ENCODE data around the gene ITSN1.

ITSN1 gene

DNA sequence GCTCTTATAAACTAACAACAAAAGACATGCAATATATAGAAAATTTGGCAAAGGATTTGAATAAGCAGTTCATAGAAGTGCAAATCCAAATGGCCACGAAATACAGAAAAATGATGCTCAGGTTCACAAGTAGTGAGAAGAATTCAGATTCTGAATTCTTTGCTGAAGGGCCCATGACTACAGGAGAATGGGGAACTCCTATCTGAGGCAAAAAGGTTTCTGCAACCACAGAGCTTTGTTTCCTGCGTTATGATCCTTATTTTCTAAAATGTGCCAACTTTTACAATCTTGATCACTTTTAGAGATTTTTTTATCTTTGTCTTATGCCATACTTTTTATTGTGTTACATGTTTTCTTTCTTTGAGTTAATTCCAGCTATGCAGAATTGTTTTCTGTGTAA lies 91.3 kb downstream of the ITSN1 start:
- no peak for DNase-seq

DNA sequence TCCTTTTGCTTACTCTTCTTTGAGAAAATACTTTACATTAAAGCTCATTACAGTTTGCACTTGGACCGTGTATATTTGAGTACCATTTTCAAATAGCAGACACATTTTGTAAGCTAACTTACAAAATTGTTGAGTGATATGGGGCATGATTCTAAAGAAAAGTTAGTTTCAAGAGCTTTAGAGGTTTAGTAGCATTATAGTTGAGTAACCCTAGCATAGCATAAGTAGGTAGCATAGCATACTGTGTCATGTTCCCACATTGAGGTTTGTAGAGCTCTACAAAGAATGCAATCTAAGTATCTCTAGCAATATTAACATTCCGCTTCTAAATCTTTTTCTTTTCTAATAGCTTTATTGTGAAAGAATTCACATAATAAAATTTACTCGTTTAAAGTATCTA lies 92.0 kb downstream of the ITSN1 start:
- DNase-seq: no peak

DNA sequence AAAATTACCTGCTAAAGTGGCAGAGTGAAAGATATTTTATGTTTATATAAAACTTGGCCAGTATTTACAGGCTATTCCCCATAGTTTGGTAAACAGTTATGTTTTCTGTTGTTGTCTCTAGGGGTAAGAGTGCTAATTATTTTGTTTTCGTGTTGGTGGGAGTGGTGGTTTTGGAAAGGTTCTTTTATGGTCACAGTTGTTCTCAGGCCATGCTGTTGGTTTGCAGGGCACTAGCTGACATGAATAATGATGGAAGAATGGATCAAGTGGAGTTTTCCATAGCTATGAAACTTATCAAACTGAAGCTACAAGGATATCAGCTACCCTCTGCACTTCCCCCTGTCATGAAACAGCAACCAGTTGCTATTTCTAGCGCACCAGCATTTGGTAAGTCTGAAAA lies 92.5 kb downstream of the ITSN1 start:
- no peak for DNase-seq

DNA sequence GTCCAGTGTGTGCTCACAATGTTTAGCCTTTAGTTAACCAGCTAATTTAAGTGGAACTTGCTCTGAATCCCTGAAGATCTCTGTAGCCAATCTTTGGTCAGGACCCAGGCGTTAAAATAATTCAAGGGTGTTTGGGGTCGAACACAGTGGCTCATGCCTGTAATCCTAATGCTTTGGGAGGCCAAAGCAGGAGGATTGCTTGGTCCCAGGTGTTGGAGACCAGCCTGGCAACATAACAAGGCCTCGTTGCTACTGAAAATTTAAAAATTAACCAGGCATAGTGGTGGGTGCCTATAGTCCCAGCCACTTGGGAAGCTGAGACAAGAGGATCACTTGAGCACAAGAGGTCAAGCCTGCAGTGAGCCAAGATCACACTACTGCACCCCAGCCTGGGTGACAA lies 94.3 kb downstream of the ITSN1 start:
- no peak for DNase-seq

DNA sequence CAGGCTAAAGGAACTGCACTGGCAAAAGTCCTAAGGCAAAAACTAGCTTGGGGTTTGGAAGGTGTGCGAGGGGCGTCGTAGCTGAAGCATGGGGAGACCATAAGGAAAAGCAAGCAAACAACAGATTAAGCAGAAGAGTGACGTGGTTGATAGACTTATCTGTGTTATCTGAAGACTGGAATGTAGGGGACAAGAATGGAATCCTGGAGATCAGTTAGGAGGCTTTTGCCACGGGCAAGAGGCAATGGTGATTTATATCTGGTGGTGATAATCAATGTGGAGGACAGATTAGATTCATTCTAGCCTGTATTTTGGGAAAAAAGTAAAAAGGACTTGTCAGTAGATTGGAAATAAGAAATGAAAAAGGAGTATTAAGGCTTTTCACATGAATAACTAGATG lies 97.4 kb downstream of the ITSN1 start:
- DNase-seq: no peak

DNA sequence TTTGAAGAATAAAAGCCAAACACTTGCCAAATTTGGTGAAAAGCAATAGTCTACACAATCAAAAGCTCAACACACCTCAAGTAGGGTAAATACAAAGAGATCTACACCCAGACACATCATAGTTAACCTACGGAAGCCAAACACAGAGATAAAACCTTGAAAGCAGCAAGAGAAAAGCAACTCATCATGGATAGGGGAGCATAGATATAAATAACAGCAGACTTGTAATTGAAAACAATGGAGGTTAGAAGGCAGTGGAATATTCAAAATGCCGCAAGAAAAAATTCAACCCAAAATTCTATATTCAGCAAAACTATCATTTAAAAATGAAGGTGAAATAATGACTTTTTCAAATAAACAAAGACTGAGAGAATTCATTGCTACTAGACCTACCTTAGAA lies 105.1 kb downstream of the ITSN1 start:
- no peak for DNase-seq

DNA sequence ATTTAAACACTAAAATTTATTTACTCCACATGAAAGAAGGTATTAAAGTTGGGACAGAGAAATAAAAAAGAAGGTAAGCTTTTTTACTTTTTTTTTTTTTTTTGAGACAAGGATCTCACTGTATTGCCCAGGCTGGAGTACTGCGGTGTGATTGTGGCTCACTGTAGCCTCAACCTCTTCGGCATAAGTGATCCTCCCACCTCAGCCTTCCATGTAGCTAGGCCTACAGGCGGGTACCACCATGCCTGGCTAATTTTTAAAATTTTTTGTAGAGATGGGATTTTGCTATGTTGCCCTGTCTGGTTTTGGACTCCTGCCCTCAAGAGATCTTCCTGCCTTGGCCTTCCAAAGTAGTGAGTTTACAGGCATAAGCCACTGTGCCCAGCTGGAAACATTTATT lies 106.6 kb downstream of the ITSN1 start:
- DNase-seq: no peak

DNA sequence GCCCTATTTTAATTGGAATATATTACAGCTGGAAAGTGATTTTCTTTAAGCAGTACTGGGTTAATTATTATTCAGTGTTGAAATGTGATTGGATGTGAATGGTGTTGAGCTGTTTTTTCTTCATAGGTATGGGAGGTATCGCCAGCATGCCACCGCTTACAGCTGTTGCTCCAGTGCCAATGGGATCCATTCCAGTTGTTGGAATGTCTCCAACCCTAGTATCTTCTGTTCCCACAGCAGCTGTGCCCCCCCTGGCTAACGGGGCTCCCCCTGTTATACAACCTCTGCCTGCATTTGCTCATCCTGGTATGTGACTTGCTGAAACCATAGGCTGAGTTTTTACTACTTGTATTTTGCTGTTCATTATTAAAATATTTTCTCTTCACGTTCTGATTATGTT lies 107.7 kb downstream of the ITSN1 start:
- DNase-seq: no peak

DNA sequence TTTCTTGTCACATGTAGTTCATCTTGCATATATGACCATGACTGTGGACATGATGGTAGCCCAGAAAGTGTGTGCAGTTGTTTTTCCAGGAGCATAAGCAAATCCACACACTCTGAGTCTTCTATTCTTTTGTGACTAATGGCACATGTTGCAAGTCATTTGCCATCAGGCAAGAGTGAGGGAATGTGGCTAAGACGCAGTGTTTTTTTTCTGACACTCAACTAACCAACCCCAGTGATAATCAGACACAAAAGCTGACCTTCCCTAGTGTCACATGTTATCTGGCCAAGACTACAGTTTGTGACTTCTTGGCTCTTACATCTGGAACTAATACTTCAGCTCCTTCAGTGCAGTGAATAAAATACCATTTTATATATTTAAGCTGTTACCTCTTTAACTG lies 108.8 kb downstream of the ITSN1 start:
- DNase-seq: no peak

DNA sequence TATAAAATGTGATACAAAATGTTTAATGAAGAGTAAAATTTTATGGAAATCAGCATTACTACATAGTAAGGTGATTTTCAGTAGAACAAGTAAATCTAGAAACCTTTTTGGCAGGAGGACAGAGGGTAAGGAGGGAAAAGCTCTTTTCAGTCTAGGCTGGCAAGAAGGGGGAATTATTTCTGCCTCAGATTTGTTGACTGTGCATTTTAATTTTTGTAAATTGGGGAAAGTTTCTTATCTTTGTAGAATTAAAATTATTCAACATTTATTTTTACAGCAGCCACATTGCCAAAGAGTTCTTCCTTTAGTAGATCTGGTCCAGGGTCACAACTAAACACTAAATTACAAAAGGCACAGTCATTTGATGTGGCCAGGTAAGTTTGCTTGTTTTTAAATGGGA lies 109.2 kb downstream of the ITSN1 start:
- no peak for DNase-seq

DNA sequence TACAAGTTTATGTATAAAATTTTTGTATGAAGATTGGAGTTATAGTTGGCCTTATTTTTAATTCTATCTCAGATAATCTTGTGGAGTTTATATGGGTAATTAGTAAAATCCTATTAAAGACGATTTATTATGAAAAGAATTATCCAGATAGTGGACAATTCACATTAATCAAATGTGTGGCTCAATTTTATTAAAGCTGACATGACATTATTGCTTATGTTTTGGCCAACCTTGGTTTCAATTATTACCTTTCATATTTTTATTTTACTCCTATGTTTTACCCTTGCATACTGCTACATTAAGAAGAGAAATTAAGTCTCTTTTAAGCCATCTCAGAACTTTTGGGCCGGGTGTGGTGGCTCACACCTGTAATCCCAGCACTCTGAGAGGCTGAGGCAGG lies 110.0 kb downstream of the ITSN1 start:
- DNase-seq: no peak

DNA sequence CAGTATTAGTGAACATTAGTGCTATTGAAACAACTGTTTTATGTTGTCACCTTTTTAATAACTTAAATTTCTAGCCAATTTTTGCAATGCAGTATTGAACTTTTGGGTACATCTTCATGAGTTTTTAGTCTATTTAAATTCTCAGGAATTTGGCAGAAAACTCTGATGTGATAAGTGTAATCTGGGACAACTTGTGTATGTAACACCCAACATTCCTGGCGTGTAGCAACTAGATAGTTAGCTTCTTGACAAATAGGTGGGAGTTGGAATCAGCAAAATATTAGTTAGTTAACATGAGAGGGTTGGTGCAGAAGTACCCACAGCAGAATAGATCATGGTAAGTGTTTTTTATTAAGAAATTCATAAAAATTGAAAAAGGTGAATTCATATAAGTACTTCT lies 111.6 kb downstream of the ITSN1 start:
- DNase-seq: no peak

DNA sequence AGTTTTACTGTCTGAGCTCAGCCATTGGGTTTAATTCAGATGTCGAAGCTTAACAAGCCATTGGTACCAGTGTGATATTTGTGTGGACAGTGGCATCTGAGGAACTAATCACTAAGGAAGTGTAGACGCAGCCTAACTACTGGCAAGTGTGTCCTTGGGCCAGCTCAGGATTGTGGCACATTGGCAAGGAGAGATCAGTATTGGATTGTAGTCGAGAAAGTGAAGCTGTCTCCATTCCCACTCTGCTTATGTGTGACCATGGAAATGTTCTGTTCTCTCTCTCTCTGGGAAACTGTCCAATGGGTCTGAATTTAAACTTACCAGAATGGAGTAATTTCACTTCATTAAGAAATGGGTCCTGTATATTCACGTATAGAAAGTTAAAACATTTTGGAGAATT lies 112.2 kb downstream of the ITSN1 start:
- no peak for DNase-seq

DNA sequence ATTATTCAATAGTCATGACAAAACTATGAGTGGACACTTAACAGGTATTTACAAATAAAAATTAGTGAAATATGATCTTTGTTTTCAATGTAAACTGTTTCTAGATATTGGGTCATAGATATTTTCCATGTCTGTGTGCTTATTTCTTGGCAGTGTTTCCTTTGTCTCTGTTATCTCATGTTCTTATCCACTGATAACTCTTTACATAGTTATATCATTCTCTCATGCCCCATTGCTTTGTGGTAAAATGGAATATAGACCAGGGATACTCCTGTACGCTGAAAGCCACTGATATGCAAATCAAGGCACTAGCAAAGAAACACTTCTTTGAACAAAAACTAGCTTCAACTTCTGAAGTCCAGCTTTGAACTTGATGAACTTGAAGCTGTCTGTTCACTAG lies 113.1 kb downstream of the ITSN1 start:
- DNase-seq: no peak

DNA sequence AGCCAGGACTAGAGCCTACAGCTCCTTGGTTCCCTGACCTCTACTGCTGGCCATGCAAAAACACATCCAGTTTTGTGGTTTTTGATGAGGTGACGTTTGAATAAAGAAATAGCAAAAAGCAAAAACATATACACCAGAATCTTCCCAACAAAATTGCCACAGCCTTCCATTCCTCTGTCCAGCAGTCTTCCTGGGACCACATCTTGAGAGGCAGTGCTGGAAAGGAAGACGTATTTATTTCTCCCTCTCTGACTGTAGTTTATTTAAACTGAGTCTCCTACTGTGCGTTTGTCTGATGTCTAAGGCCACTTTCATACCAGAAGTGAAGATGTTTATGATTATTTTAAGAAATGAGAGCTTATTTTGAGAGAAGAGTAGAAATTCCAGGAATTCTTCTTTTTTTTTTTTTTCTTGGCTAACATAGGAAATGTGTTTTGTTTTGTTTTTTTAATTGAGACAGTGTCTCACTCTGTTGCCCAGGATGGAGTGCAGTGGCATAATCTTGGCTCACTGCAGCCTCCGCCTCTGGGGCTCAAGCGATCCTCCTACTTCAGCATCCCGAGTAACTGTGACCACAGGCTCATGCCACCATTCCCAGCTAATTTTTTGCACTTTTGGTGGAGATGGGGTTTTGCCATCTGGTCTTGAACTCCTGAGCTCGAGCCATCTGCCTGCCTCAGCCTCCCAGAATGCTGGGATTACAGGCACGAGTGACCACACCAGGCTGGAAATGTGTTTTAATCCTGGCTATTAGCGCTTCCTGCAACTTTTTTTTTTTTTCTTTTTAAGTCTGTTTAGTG lies 118.5 kb downstream of the ITSN1 start:
- no peak for DNase-seq

DNA sequence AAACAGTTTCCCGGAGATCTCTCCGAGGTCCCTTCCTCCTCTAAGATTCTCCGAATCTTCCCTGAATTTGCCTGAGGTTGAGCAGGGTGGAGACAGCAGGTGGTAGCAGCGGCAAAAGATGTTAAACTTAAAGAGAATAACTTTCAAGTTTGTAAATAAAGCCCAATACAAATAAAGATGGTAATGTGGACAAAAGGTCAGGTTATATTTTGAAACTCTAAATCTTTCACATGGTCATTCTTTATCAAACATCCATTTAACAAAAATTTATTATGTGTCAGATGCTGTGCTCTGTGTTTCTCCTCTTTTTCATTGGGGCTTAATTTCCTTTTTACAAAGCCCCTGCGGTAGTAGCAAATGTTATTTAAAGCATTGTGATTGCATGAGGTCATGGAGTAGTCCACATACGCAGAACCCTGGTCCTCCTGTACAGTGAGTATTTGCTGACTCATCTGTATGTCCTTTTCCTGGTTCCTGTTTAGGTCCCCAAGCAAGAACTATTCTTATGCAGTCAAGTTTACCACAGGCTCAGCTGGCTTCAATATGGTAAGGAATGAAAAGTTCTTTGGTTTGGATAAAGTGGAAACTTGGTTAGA lies 119.2 kb downstream of the ITSN1 start:
- no peak for DNase-seq

DNA sequence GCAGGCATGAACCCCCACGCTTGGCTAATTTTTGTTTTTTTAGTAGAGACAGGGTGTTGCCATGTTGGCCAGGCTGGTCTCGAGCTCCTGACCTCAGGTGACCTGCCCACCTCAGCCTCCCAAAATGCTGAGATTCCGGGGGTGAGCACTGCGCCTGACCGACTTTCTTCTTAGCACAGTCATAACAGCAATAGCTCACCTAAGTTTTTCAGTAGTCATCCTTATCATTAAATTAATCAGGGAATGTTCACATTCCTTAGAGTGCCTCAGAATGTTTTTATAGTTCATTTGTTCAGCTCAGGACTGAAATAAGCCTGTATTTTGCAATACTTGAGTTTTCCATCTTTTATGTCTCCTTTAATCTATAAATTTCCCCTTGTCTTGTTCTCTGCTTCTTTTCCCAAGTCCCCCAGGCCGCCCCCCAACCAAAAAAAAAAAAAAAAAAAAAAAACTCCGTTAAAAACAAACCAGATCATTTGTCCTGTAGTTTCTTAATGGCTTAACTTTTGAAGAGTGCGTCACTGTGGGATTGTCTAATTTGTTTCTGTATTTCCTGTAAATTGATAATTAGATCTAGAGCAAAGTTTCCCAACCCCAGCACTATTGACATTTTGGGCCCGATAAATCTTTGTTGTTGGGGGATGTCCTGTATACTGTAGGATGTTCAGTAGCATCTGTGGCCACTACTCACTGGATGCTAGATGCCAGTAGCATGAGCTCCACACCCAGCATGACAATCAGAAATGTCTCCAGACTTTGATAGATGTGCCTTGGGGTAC lies 120.7 kb downstream of the ITSN1 start:
- no peak for DNase-seq

DNA sequence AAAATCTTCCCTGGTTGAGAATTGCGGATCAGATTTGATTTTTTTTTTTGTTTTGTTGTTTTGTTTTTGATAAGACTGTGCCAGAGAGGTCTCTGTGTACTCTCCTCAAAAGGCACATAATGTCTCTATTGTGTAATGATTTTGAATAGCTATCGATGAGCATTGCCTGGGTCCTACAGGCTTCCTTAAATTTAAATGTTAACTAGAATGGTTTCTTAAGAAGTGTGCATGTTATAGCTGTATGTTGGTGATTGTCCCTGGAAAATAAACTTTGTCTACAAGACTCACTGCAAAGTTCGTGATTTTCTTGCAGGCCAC lies 121.2 kb downstream of the ITSN1 start:
- DNase-seq: no peak

DNA sequence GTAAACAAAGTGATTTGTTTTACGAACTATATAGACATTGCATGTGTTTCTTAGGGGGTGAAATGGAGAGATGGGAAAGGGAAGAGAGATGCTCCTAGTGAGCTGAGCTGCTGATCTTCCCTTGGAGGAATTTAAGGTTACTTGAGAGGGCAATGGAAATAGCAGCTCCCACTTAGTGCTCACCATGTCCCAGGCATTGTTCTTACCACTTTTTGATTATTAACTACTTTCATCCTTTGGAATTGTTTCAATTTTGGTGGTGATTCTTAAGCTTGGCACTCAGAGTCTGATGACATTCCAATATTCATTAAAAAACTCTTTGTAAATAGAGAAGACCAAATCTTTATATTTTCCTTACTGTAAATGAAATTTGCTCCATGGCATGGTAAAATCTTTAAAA lies 124.9 kb downstream of the ITSN1 start:
- DNase-seq: no peak

DNA sequence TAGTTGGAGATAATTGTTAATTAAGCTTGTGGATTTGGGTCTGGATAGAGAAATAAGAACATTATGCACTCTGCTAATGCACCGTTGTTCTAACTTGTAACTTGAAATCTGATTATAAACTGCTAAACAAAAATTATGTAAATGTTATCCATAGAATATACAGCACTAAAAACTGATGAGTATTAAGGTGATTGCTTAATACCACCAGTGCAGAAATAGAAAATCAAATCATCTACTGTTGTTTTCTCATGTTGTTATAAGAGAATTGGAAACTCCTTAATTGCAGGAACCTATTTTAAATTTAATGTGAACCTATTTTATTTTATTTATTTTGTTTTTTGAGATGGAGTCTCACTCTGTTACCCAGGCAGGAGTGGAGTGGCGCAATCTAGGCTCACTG lies 125.7 kb downstream of the ITSN1 start:
- no peak for DNase-seq

DNA sequence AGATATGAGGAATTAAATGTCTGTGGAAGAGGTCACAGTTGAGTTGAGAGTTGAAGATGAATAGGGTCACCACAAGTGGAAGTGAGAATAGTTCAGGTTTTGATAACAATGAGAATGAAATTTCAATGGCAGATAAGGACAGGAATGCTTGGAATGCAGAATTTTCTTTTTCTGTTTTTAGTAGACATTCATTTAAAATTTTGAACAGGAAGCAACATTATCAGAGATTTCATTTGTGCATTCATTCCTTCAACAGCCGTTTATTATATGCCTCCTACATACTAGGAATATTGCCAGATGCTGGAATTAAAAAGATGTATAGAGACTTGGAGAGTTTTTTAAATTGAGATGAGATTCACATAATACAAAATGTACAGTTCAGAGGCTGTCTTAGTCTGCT lies 126.8 kb downstream of the ITSN1 start:
- no peak for DNase-seq

DNA sequence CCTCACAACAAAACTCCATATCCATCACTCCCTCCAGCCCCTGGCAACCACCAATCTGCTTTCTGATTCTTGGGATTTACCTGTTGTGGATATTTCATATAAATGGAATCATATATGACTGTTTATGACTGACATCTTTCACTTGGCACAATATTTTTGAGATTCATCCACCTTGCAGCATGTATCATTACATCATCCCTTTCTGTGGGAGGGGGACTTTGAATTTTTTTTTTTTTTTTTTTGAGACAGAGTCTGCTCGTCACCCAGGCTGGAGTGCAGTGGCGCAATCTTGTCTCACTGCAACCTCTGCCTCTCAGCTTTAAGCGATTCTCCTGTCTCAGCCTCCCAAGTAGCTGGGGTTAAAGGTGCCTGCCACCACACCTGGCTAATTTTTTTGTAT lies 128.2 kb downstream of the ITSN1 start:
- no peak for DNase-seq

DNA sequence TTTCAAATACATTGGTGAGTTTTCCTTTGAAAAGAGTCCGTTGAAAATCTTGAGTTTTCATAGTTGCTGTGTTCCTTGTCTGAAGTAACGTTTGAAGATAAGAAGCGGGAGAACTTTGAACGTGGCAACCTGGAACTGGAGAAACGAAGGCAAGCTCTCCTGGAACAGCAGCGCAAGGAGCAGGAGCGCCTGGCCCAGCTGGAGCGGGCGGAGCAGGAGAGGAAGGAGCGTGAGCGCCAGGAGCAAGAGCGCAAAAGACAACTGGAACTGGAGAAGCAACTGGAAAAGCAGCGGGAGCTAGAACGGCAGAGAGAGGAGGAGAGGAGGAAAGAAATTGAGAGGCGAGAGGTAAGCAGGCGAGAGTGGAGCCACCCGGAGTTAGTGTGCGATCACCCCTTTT lies 129.7 kb downstream of the ITSN1 start:
- no peak for DNase-seq

DNA sequence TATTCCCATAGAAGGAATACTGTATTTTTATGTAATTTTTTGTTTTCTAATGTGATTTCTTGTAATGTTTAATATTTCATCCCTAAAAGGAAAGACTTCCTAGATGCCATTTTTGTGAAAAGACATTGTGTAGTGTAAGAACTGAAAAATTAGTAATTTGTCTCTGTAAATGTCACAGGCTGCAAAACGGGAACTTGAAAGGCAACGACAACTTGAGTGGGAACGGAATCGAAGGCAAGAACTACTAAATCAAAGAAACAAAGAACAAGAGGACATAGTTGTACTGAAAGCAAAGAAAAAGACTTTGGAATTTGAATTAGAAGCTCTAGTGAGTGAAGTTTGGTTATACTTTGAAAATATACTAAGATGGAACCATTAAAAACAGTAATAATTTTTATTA lies 132.2 kb downstream of the ITSN1 start:
- DNase-seq: no peak
